Measurements from ENCODE around the gene UNC79. TPM values are rescaled to one million over a fixed set of nuclear protein-coding genes. Genes with fewer than 3 reads are reported as not detected.

Gene UNC79
- total and polyA plus RNA-seq, 2 donors (not counting 3 experiments of a cell fraction or from before 2014, with no cell fraction given), result not detected

DNA sequence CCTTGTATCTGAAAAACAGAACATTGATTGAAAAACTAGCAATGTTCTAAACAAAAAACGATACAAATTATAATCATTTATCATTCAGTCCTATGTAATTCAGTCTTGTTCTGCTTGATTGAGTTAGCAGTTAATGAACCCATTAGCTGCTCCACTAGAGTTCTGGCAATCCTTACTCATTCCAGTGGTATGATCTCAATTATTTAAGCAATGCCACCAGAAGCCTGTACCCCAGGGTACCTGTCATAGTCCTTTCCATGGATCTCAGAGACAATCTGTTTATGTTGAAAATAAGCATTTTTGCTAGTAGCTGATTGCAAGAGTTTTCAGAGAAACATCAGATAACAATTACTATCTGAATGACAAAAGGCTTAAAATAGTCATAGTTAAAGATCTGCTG lies 115.9 kb downstream of the UNC79 start:
- TF ChIP-seq, protein P1, sequence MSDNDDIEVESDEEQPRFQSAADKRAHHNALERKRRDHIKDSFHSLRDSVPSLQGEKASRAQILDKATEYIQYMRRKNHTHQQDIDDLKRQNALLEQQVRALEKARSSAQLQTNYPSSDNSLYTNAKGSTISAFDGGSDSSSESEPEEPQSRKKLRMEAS (IDR thresholded peaks at IDR 0.05; ENCODE audit: insufficient read depth, insufficient read length), result no peak
- TF ChIP-seq GATA2 (IDR thresholded peaks at IDR 0.05; ENCODE audit: insufficient read depth, insufficient read length, low read depth, low read length) (no peak), POLR2A (IDR thresholded peaks at IDR 0.05; ENCODE audit: low read depth, low read length) (no peak), MYC (IDR thresholded peaks at IDR 0.05; ENCODE audit: low read depth, low read length) (no peak), FOS (IDR thresholded peaks at IDR 0.05; ENCODE audit: borderline replicate concordance, insufficient read depth, low read length) (no peak), POLR2AphosphoS5 (IDR thresholded peaks at IDR 0.05; ENCODE audit: insufficient read depth, low read depth, low read length) (no peak), JUN (IDR thresholded peaks at IDR 0.05; ENCODE audit: borderline replicate concordance, insufficient read depth, insufficient read length, low read depth) (no peak), EZH2 (IDR thresholded peaks at IDR 0.05; ENCODE audit: borderline replicate concordance, low read depth, low read length, severe bottlenecking) (no peak)
- Histone ChIP-seq H3K27ac (ENCODE audit: insufficient read depth, low read depth, low read length) (no peak overlapping the region), H3K9ac (replicated peaks; ENCODE audit: extremely low read depth, insufficient read depth, low read length) (no peak overlapping the region), H3K4me3 (replicated peaks in 1 of 3; ENCODE audit: insufficient read depth in 1 of 3, low read depth in 1 of 3, low read length in 3 of 3) (no peak overlapping the region), H3K9me3 (replicated peaks; ENCODE audit: control insufficient read depth, insufficient read depth, low read length) (no peaks in the 10 kb centered on the region), H2AFZ (ENCODE audit: low read depth, low read length) (no peak overlapping the region), H3K27me3 (ENCODE audit: control insufficient read depth in 2 of 2, insufficient read depth in 2 of 2, low read length in 2 of 2) (no peaks in the 10 kb centered on the region), H4K20me1 (replicated peaks; ENCODE audit: control insufficient read depth, extremely low read depth, insufficient read depth, low read length) (no peaks in the 10 kb centered on the region), H3K9me1 (replicated peaks; ENCODE audit: control insufficient read depth, extremely low read depth, insufficient read depth, low read length) (no peaks in the 10 kb centered on the region), H3K36me3 (ENCODE audit: control insufficient read depth in 2 of 2, extremely low read depth in 1 of 2, insufficient read depth in 2 of 2, low read length in 2 of 2) (no peaks in the 10 kb centered on the region), H3K4me1 (ENCODE audit: control insufficient read depth, extremely low read depth, insufficient read depth, low read length) (no peaks in the 10 kb centered on the region), H3K79me2 (ENCODE audit: control insufficient read depth, insufficient read depth, low read length) (no peaks in the 10 kb centered on the region), H3K4me2 (ENCODE audit: insufficient read depth, low read length) (no peak overlapping the region)
- intact Hi-C loops (cut with micrococcal nuclease) (no loop called here), dilution Hi-C loops (cut with MboI; ENCODE audit: extremely low pct_ligation_motif_present, low sequenced_read_pairs) (no loop called here)
- DNase-seq (ENCODE audit: low read depth, low spot score) (no peak), FAIRE-seq (no peak)
- ChIA-PET CTCF (interaction anchor here (1.4 kb wide), 1 partner anchor 10 kb away, joined by 4 read pairs; no protein-coding TSS in a partner anchor), POLR2A (no interaction called here)
- BruUV-seq (replicated peaks), result no TSS peak

Measured in endothelial cell of umbilical vein (primary cell).